Pancreas (tissue), 10 donors: ENCODE results near the gene DUSP1. TPM values are rescaled to one million over a fixed set of nuclear protein-coding genes. Genes with fewer than 3 reads are reported as not detected.

Experiments used
- ATAC-seq, 4 donors: fragments of 200-7000 bp; cut with Tn5 transposase; one replicate each; pipeline versions ENCODE4 v1.8.0 to v1.9.1; 2020; ENCODE audit warnings: mild to moderate bottlenecking in 4 of 4, moderate library complexity in 4 of 4
- DNase-seq, 6 donors: peaks; one replicate each; pipeline ENCODE4 v3.0.0-alpha.2; 2020
- FAIRE-seq: peaks from 2 replicates; lab custom pipeline; 2012; peaks lifted over from hg19 to GRCh38; lab: Jason Lieb, UNC
- H3K27ac ChIP-seq, 4 donors: fragments of 200-600 bp; sonication (generic); 1 replicate in 3 of 4; 2 replicates in 1 of 4; pipeline versions ENCODE4 v1.5.0 to v1.8.0; 2020
- H3K27me3 ChIP-seq, 4 donors: fragments of 200-600 bp; one replicate each; pipeline ENCODE4 v1.8.0; 2021
- H3K36me3 ChIP-seq, 3 donors: fragments of 200-600 bp; sonication (generic) in 1 of 3; one replicate each; pipeline versions ENCODE4 v1.5.0 to v1.8.0; 2020 to 2021
- H3K4me1 ChIP-seq, 3 donors: fragments of 200-600 bp; one replicate each; pipeline ENCODE4 v1.8.0; 2021
- H3K4me3 ChIP-seq, 4 donors: fragments of 200-600 bp; sonication (generic) in 2 of 4; one replicate each; pipeline versions ENCODE4 v1.5.0 to v1.8.0; 2020 to 2021
- H3K9me3 ChIP-seq, 4 donors: fragments of 200-600 bp; one replicate each; pipeline ENCODE4 v1.8.0; 2021
- WGBS, 2 donors: extraction: QIAGEN DNeasy Blood & Tissue Kit; methylation state at CpG; one replicate each; pipeline ENCODE4 v1.1.7; 2013; 5-methylcytosine and 5-hydroxymethylcytosine counted together
- intact Hi-C, 3 donors: fragments of 100-400 bp; cut with DNase I; formaldehyde crosslinking; loops; one replicate each; pipeline versions ENCODE4 v1.11.1 to v1.14.2; 2022
- polyA plus RNA-seq, 2 donors: library from polyadenylated mRNA; stranded (reverse); fragments of 200-250 nt; gene quantifications; one replicate each; pipeline ENCODE4 v1.2.3, GENCODE V29; 2013
- total RNA-seq, 6 donors: library from RNA; stranded (reverse); fragmentation: NEBNext Ultra II Directional in 4 of 6; extraction: Animal tissue kit (Norgen Biotek cat#: 25700) in 4 of 6; gene quantifications; one replicate each; pipeline versions ENCODE4 v1.2.1 to v1.2.4, GENCODE V29; 2021 to 2023
- TF ChIP-seq, protein P1 (sequence below), 4 donors: fragments of 200-600 bp; sonication (generic) in 3 of 4; IDR thresholded peaks; one replicate each; pipeline versions ENCODE4 v1.5.0 to v1.8.0; 2021; ENCODE audit warnings: antibody characterized with exemption in 4 of 4
- donor health status: healthy with polysubstance abuse.
- donor health status: DM: no; HTN: no; CAD: no; lungs with moderate emphysema.
- donor health status: DM: no; HTN: no; CAD: no.
- donor health status: control.
- donor health status: control.
- donor health status: Bipolar disorder and iron deficiency.
- donor health status: DM: yes; HTN: yes; CAD: no.
- donor health status: DM: no; HTN: no; CAD: no.
- donor health status: DM: no; HTN: no; CAD: no.
- donor health status: DM: yes; HTN: yes; CAD: no.

The DUSP1 gene
- total and polyA plus RNA-seq, 8 donors: 18.6 to 198 (median 55.5) TPM

GRCh38 chr5:172733131-172733973 is 37.6 kb downstream of the DUSP1 start:
- Histone ChIP-seq H3K36me3 (no peaks in the 10 kb centered on the region), H3K27me3 (no peaks in the 10 kb centered on the region), H3K4me1 (peaks cover 0 to 9% (median 0%) of the 10 kb centered on the region in 3 donors), H3K4me3 (no peak overlapping the region), H3K27ac (peak overlapping the region; percentile 65 to 93 (median 83)), H3K9me3 (no peaks in the 10 kb centered on the region)
- no peak for FAIRE-seq
- 58 to 62% methylated on average over 17 of the region's 17 CpGs for WGBS, 2 donors
- TF ChIP-seq, protein P1, sequence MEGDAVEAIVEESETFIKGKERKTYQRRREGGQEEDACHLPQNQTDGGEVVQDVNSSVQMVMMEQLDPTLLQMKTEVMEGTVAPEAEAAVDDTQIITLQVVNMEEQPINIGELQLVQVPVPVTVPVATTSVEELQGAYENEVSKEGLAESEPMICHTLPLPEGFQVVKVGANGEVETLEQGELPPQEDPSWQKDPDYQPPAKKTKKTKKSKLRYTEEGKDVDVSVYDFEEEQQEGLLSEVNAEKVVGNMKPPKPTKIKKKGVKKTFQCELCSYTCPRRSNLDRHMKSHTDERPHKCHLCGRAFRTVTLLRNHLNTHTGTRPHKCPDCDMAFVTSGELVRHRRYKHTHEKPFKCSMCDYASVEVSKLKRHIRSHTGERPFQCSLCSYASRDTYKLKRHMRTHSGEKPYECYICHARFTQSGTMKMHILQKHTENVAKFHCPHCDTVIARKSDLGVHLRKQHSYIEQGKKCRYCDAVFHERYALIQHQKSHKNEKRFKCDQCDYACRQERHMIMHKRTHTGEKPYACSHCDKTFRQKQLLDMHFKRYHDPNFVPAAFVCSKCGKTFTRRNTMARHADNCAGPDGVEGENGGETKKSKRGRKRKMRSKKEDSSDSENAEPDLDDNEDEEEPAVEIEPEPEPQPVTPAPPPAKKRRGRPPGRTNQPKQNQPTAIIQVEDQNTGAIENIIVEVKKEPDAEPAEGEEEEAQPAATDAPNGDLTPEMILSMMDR (IDR thresholded peaks at IDR 0.05): no peak
- DNase-seq: peak in 4 of 6 donors; percentile 52 to 60 (median 54)
- intact Hi-C loops: no loop called here
- ATAC-seq: peak; percentile 30 to 77 (median 72)

DNA sequence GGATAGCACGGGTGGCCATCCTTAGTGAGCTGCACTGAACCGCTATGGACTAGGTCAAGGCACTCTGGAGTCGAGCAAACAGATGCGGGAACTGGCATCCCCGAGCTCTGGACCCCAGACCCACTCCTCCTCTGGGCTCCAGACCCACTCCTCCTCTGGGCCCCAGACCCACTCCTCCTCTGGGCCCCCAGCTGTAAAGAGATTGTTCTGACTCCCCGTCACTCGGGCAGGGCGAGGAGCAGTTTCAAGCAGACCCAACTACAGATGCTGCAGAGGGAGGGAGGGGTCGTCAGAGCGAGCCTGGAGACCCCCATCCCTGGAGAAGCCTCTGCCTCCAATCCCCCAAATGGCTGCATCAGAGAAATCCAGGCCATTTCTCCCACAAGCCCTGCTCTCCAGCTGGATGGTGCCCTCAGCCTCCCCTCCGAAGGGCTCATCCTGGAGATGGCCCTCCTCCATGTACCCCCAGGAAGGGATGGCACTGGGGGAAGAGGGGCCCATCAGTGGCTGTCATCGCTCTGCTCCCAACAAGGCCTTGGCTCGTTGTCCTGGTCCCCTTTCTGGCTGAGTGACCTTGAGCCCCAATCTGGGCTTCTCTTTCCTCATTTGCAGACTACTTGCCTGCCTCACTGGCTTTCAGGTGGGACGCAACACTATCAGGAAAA is 38.7 kb downstream of the DUSP1 start:
- Histone ChIP-seq H3K9me3 (no peaks in the 10 kb centered on the region), H3K36me3 (no peaks in the 10 kb centered on the region), H3K27ac (peak overlapping the region in 3 of 4 donors; percentile 80 to 93 (median 86)), H3K4me1 (peaks cover 0 to 9% (median 0%) of the 10 kb centered on the region in 3 donors), H3K27me3 (no peaks in the 10 kb centered on the region), H3K4me3 (no peak overlapping the region)
- ATAC-seq (no peak), DNase-seq (no peak), FAIRE-seq (no peak)
- TF ChIP-seq, protein P1 (IDR thresholded peaks at IDR 0.05): no peak
- intact Hi-C loops: no loop called here
- WGBS, 2 donors: 77 to 88% methylated on average over 14 of the region's 14 CpGs

GRCh38 chr5:172731680-172732074 is 39.3 kb downstream of the DUSP1 start:
- TF ChIP-seq, protein P1 (IDR thresholded peaks at IDR 0.05): no peak

GRCh38 chr5:172730981-172731679 is 39.9 kb downstream of the DUSP1 start:
- H3K27me3 ChIP-seq: no peaks in the 10 kb centered on the region
- peaks cover 0 to 9% (median 0%) of the 10 kb centered on the region in 3 donors for H3K4me1 ChIP-seq
- TF ChIP-seq, protein P1 (IDR thresholded peaks at IDR 0.05): no peak
- 50 to 55% methylated on average over 16 of the region's 16 CpGs for WGBS, 2 donors
- peak; percentile 88 to 90 (median 88) for ATAC-seq
- H3K9me3 ChIP-seq: no peaks in the 10 kb centered on the region
- H3K27ac ChIP-seq: peak overlapping the region in 2 of 4 donors; percentile 86 to 93
- intact Hi-C loops: no loop called here
- FAIRE-seq: no peak
- no peak overlapping the region for H3K4me3 ChIP-seq
- no peaks in the 10 kb centered on the region for H3K36me3 ChIP-seq
- DNase-seq: peak; percentile 78 to 88 (median 82)

More at GRCh38 chr5:172731680-172732074, 39.3 kb downstream of the DUSP1 start:
- FAIRE-seq (no peak), DNase-seq (no peak), ATAC-seq (no peak)
- Histone ChIP-seq H3K4me1 (peaks cover 0 to 9% (median 0%) of the 10 kb centered on the region in 3 donors), H3K4me3 (no peak overlapping the region), H3K27me3 (no peaks in the 10 kb centered on the region), H3K36me3 (no peaks in the 10 kb centered on the region), H3K9me3 (no peaks in the 10 kb centered on the region), H3K27ac (peak overlapping the region in 2 of 4 donors; percentile 86 to 93)
- 79 to 85% methylated on average over 9 of the region's 9 CpGs for WGBS, 2 donors
- intact Hi-C loops: no loop called here
